ENCODE data around the gene OGFRL1. TPM values are rescaled to one million over a fixed set of nuclear protein-coding genes. Genes with fewer than 3 reads are reported as not detected.

Gene OGFRL1
- total RNA-seq, 1 experiment from 2014 or later, result 8.0 TPM

DNA sequence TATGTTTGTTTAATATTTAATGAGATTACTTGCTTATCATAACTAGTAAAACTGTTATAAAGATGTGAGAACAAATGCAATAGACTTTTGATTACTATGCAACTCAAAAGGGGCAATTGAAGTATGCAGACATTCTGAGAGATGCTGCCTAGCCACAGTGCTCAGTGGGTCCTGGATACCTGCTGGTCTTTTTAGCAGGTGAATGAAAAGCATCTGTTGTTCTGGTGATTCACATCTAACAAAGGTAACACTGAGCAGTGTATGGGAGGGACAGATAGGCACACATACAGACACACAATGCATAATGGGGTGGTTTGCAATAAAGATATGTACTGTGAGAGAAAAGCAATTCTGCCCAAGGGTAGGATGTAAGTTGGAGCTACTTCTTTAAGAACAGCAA, 46.9 kb downstream of the OGFRL1 start:
- no peak overlapping the region for H3K4me3 ChIP-seq (ENCODE audit: low read depth, low read length, poor library complexity, severe bottlenecking)
- H3K27ac ChIP-seq (ENCODE audit: low read depth, low read length, poor library complexity, severe bottlenecking), result no peak overlapping the region
- POLR2A ChIA-PET (ENCODE audit: low non-redundant PET), result no interaction called here
- H3K4me1 ChIP-seq (ENCODE audit: insufficient read depth, low read length, poor library complexity, severe bottlenecking), result no peaks in the 10 kb centered on the region
- H3K9me3 ChIP-seq (ENCODE audit: low read depth, low read length, poor library complexity, severe bottlenecking), result no peaks in the 10 kb centered on the region
- H3K27me3 ChIP-seq (replicated peaks; ENCODE audit: insufficient read depth, low read depth, low read length, poor library complexity), result no peaks in the 10 kb centered on the region
- H3K36me3 ChIP-seq (ENCODE audit: insufficient read depth, low read length, poor library complexity, severe bottlenecking), result no peaks in the 10 kb centered on the region
- CTCF ChIA-PET, result no interaction called here
- TF ChIP-seq, protein P1, sequence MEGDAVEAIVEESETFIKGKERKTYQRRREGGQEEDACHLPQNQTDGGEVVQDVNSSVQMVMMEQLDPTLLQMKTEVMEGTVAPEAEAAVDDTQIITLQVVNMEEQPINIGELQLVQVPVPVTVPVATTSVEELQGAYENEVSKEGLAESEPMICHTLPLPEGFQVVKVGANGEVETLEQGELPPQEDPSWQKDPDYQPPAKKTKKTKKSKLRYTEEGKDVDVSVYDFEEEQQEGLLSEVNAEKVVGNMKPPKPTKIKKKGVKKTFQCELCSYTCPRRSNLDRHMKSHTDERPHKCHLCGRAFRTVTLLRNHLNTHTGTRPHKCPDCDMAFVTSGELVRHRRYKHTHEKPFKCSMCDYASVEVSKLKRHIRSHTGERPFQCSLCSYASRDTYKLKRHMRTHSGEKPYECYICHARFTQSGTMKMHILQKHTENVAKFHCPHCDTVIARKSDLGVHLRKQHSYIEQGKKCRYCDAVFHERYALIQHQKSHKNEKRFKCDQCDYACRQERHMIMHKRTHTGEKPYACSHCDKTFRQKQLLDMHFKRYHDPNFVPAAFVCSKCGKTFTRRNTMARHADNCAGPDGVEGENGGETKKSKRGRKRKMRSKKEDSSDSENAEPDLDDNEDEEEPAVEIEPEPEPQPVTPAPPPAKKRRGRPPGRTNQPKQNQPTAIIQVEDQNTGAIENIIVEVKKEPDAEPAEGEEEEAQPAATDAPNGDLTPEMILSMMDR (conservative IDR thresholded peaks at IDR 0.05; ENCODE audit: low read depth, low read length), result no peak
- TF ChIP-seq EZH2 (IDR thresholded peaks at IDR 0.05; ENCODE audit: borderline replicate concordance, low read depth, low read length, poor library complexity, severe bottlenecking), result no peak
- BruUV-seq (replicated peaks), result no TSS peak
- intact Hi-C loops (cut with micrococcal nuclease; ENCODE audit: unreplicated experiment), result no loop called here
- no peak for DNase-seq (ENCODE audit: low spot score)

DNA sequence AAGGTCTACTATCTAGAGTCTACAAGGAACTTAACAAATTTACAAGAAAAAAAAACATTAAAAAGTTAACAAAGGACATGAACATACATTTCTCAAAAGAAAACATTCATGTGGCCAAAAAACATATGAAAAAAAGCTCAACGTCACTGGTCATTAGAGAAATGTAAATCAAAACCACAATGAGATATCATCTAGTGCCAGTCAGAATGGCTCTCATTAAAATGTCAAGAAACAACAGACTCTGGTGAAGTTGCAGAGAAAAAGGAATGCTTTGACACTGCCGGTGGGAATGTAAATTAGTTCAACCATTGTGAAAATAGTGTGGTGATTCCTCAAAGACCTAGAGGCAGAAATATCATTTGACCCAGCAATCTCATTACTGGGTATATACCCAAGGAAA, 48.3 kb downstream of the OGFRL1 start:
- intact Hi-C loops (cut with micrococcal nuclease; ENCODE audit: unreplicated experiment), result no loop called here
- ChIA-PET CTCF (no interaction called here), POLR2A (ENCODE audit: low non-redundant PET) (no interaction called here)
- Histone ChIP-seq H3K27ac (ENCODE audit: low read depth, low read length, poor library complexity, severe bottlenecking) (no peak overlapping the region), H3K36me3 (ENCODE audit: insufficient read depth, low read length, poor library complexity, severe bottlenecking) (no peaks in the 10 kb centered on the region), H3K9me3 (ENCODE audit: low read depth, low read length, poor library complexity, severe bottlenecking) (no peaks in the 10 kb centered on the region), H3K27me3 (replicated peaks; ENCODE audit: insufficient read depth, low read depth, low read length, poor library complexity) (no peaks in the 10 kb centered on the region), H3K4me3 (ENCODE audit: low read depth, low read length, poor library complexity, severe bottlenecking) (no peak overlapping the region), H3K4me1 (ENCODE audit: insufficient read depth, low read length, poor library complexity, severe bottlenecking) (no peaks in the 10 kb centered on the region)
- DNase-seq (ENCODE audit: low spot score), result no peak
- no TSS peak for BruUV-seq (replicated peaks)
- TF ChIP-seq, protein P1 (conservative IDR thresholded peaks at IDR 0.05; ENCODE audit: low read depth, low read length), result no peak
- TF ChIP-seq EZH2 (IDR thresholded peaks at IDR 0.05; ENCODE audit: borderline replicate concordance, low read depth, low read length, poor library complexity, severe bottlenecking), result no peak

DNA sequence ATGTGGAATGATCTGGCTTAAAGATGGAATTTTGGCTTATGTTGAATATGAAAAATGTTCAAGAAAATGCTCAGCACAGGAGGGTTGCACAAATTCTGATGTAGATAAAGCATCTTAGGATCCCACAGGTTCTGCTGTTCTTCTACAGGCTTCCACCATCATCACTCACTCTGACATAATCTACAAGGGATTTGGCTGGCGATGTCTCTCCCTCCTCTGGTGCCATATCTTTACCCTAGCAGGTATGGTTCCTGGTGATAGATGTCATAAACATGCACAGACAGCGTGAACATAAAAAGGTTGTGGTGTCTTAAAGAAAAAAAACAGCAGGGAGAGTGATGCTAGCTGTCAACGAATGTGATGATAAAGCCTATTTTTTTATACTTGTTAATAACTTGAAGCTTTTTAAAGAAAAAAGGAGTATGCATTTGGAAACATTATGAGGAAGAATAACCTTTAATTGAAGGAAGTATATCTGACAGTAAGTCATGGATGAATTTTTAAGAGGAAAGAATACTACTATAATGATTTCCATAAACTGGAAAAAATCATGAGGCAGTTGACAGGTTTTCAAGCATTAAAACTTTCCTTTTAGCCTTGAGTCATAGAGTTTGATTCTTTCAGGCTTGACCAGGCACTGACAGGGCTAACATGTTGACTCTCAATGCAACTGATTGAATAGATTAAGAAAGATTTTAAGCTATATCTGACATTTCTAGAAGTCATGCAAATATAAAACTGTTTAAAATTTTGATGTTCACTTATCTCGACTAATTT, 50.1 kb downstream of the OGFRL1 start:
- H3K27ac ChIP-seq (ENCODE audit: low read depth, low read length, poor library complexity, severe bottlenecking), result no peak overlapping the region
- no peaks in the 10 kb centered on the region for H3K9me3 ChIP-seq (ENCODE audit: low read depth, low read length, poor library complexity, severe bottlenecking)
- no peaks in the 10 kb centered on the region for H3K4me1 ChIP-seq (ENCODE audit: insufficient read depth, low read length, poor library complexity, severe bottlenecking)
- no peak for TF ChIP-seq EZH2 (IDR thresholded peaks at IDR 0.05; ENCODE audit: borderline replicate concordance, low read depth, low read length, poor library complexity, severe bottlenecking)
- TF ChIP-seq, protein P1 (conservative IDR thresholded peaks at IDR 0.05; ENCODE audit: low read depth, low read length), result no peak
- no peak overlapping the region for H3K4me3 ChIP-seq (ENCODE audit: low read depth, low read length, poor library complexity, severe bottlenecking)
- no peak for DNase-seq (ENCODE audit: low spot score)
- H3K36me3 ChIP-seq (ENCODE audit: insufficient read depth, low read length, poor library complexity, severe bottlenecking), result no peaks in the 10 kb centered on the region
- intact Hi-C loops (cut with micrococcal nuclease; ENCODE audit: unreplicated experiment), result no loop called here
- CTCF ChIA-PET, result no interaction called here
- POLR2A ChIA-PET (ENCODE audit: low non-redundant PET), result no interaction called here
- no peaks in the 10 kb centered on the region for H3K27me3 ChIP-seq (replicated peaks; ENCODE audit: insufficient read depth, low read depth, low read length, poor library complexity)
- no TSS peak for BruUV-seq (replicated peaks)

All from A673 (cell line).